Measurements from ENCODE around the gene LUZP2.

- TF ChIP-seq CTCF (IDR thresholded peaks at IDR 0.05) = no peak
- TF ChIP-seq POLR2A (IDR thresholded peaks at IDR 0.05) = no peak
These were observed 59.8 kb downstream of the LUZP2 start for GRCh38 chr11:24556693-24557092.

Data from tibial nerve (tissue), 3 donors.